ENCODE data around the gene TRIP13.

Gene TRIP13

GRCh38 chr5:957748-958485 is 65.2 kb downstream of the TRIP13 start:
- DNase-seq, result no peak

- DNase-seq, result no peak
Measured at GRCh38 chr5:958701-959571, 66.3 kb downstream of the TRIP13 start.

GRCh38 chr5:959581-960531 is 67.2 kb downstream of the TRIP13 start:
- no peak for DNase-seq

- no peak for DNase-seq
Measured at GRCh38 chr5:960551-960950, 67.9 kb downstream of the TRIP13 start.

GRCh38 chr5:961002-961710 is 68.5 kb downstream of the TRIP13 start:
- no peak for DNase-seq

GRCh38 chr5:961711-962240 is 69.1 kb downstream of the TRIP13 start:
- no peak for DNase-seq

GRCh38 chr5:962386-962785 is 69.7 kb downstream of the TRIP13 start:
- no peak for DNase-seq

GRCh38 chr5:962801-963200 is 70.1 kb downstream of the TRIP13 start:
- DNase-seq, result no peak

GRCh38 chr5:963310-963672 is 70.6 kb downstream of the TRIP13 start:
- no peak for DNase-seq

GRCh38 chr5:963673-964531 is 71.2 kb downstream of the TRIP13 start:
- no peak for DNase-seq

- no peak for DNase-seq
Measured at GRCh38 chr5:964821-965220, 72.1 kb downstream of the TRIP13 start.

- no peak for DNase-seq
Measured at GRCh38 chr5:965604-966344, 73.1 kb downstream of the TRIP13 start.

GRCh38 chr5:966345-966710 is 73.6 kb downstream of the TRIP13 start:
- no peak for DNase-seq

- no peak for DNase-seq
Measured at GRCh38 chr5:966941-967340, 74.3 kb downstream of the TRIP13 start.
